Vagina (tissue), 2 donors: ENCODE measurements around the gene UBE3D.

Source experiments
- CTCF ChIP-seq, 3 experiments: fragments of 450-650 bp in 2 of 3; fragments of 200-600 bp in 1 of 3; sonication (generic) in 1 of 3; IDR thresholded peaks; one replicate each; pipeline ENCODE4 v1.5.1; 2017 to 2019; ENCODE audit warnings: antibody characterized with exemption in 3 of 3, mild to moderate bottlenecking in 2 of 3, moderate library complexity in 2 of 3
- POLR2A ChIP-seq, 2 donors: fragments of 450-650 bp; IDR thresholded peaks; one replicate each; pipeline ENCODE4 v1.6.1; 2017; ENCODE audit warnings: antibody characterized with exemption in 2 of 2, mild to moderate bottlenecking in 2 of 2, moderate library complexity in 2 of 2

- no peak for TF ChIP-seq CTCF (IDR thresholded peaks at IDR 0.05)
- TF ChIP-seq POLR2A (IDR thresholded peaks at IDR 0.05): no peak
Observed at GRCh38 chr6:83097675-83098074, 32.0 kb upstream of the UBE3D start.
